GM12878 (cell line): ENCODE data around the gene CNTNAP5. TPM values are rescaled to one million over a fixed set of nuclear protein-coding genes. Genes with fewer than 3 reads are reported as not detected.

Experiments
- ATAC-seq: fragments of 200-7000 bp; cut with Tn5 transposase; 3 replicates; pipeline ENCODE4 v1.9.1; 2020; ENCODE audit warnings: mild to moderate bottlenecking, moderate library complexity
- BruUV-seq: library from RNA; stranded (reverse); fragments of 400-500 nt; replicated peaks from 2 replicates; lab custom pipeline; 2021; lab: Mats Ljungman, UMichigan
- CTCF ChIA-PET: fragments of 300-600 bp; sonication (Branson Sonifier 250); formaldehyde crosslinking; extraction: SDS; loops from one replicate; lab custom pipeline; 2021; ENCODE audit warnings: inconsistent platforms; lab: Yijun Ruan, JAX
- POLR2A ChIA-PET: fragments of 350-600 bp; formaldehyde crosslinking; extraction: SDS; loops from one replicate; lab custom pipeline; 2021; ENCODE audit warnings: inconsistent platforms; lab: Charles Lee
- RAD21 ChIA-PET: fragments of 300-600 bp; sonication (Branson Sonifier 250); formaldehyde crosslinking; loops from one replicate; lab custom pipeline; 2023; ENCODE audit warnings: antibody characterized with exemption; ENCODE audit not compliant: unreplicated experiment; lab: Charles Lee
- SMC1A ChIA-PET: fragments of 300-600 bp; sonication (Branson Sonifier 250); formaldehyde crosslinking; loops from one replicate; lab custom pipeline; 2023; ENCODE audit not compliant: unreplicated experiment, uncharacterized antibody; lab: Charles Lee
- DNase-seq: peaks from one replicate; pipeline ENCODE4 v3.0.0-alpha.2; 2011; ENCODE audit warnings: low read depth, low spot score
- FAIRE-seq: peaks from 3 replicates; lab custom pipeline; 2011; peaks lifted over from hg19 to GRCh38; lab: Jason Lieb, UNC
- H2AFZ ChIP-seq: 2 replicates; pipeline ENCODE4 v1.6.0; 2011; ENCODE audit warnings: low read depth, low read length, control low read depth; ENCODE audit not compliant: control insufficient read depth
- H3K27ac ChIP-seq: 2 replicates; pipeline ENCODE4 v1.5.1; 2011; ENCODE audit warnings: control low read depth; ENCODE audit not compliant: control insufficient read depth, insufficient read depth
- H3K27me3 ChIP-seq, 2 experiments: replicated peaks in 1 of 2; 2 replicates each; pipeline versions ENCODE4 v1.6.0 to v1.6.1; 2011; ENCODE audit warnings: low read length in 1 of 2; ENCODE audit not compliant: control insufficient read depth in 2 of 2, insufficient read depth in 2 of 2
- H3K36me3 ChIP-seq, 2 experiments: 2 replicates each; pipeline ENCODE4 v1.5.1; 2011; ENCODE audit warnings: low read length in 1 of 2; ENCODE audit not compliant: control insufficient read depth in 2 of 2, insufficient read depth in 2 of 2
- H3K4me1 ChIP-seq: 2 replicates; pipeline ENCODE4 v1.6.1; 2011; ENCODE audit warnings: mild to moderate bottlenecking, low read length, moderate library complexity, mixed read lengths; ENCODE audit not compliant: control insufficient read depth, insufficient read depth
- H3K4me2 ChIP-seq: 2 replicates; pipeline ENCODE4 v1.6.0; 2011; ENCODE audit warnings: control low read depth; ENCODE audit not compliant: control insufficient read depth, insufficient read depth
- H3K4me3 ChIP-seq: fragments of 200-600 bp; sonication (generic); 2 replicates; pipeline ENCODE4 v1.5.1; 2016
- H3K79me2 ChIP-seq: 2 replicates; pipeline ENCODE4 v1.6.0; 2011; ENCODE audit warnings: low read length; ENCODE audit not compliant: control insufficient read depth, insufficient read depth
- H3K9ac ChIP-seq: 2 replicates; pipeline ENCODE4 v1.8.0; 2011; ENCODE audit warnings: low read length, control low read depth, mixed read lengths; ENCODE audit not compliant: control insufficient read depth, insufficient read depth
- H3K9me3 ChIP-seq: replicated peaks from 3 replicates; pipeline ENCODE4 v1.5.1; 2011; ENCODE audit warnings: mild to moderate bottlenecking, low read length; ENCODE audit not compliant: control insufficient read depth, insufficient read depth
- H4K20me1 ChIP-seq: 2 replicates; pipeline ENCODE4 v1.6.0; 2011; ENCODE audit not compliant: control insufficient read depth, insufficient read depth
- ATF3 ChIP-seq: IDR thresholded peaks from 2 replicates; pipeline ENCODE4 v1.6.1; 2011; ENCODE audit warnings: low read depth, mild to moderate bottlenecking, low read length, moderate library complexity, borderline replicate concordance; ENCODE audit errors: extremely low read depth
- CTCF ChIP-seq, 3 experiments: IDR thresholded peaks in 2 of 3; conservative IDR thresholded peaks in 1 of 3; 2 replicates each; pipeline ENCODE4 v1.5.1; 2011; ENCODE audit warnings: low read depth in 3 of 3, low read length in 3 of 3, mild to moderate bottlenecking in 3 of 3, control low read depth in 2 of 3, moderate library complexity in 2 of 3, inconsistent platforms in 1 of 3, mixed read lengths in 1 of 3; ENCODE audit not compliant: control insufficient read depth in 2 of 3, insufficient read depth in 1 of 3; ENCODE audit errors: extremely low read depth in 1 of 3
- FOXK2 ChIP-seq: fragments of 450-650 bp; IDR thresholded peaks from 2 replicates; pipeline ENCODE4 v1.6.1; 2017; ENCODE audit warnings: mild to moderate bottlenecking, moderate library complexity
- NFXL1 ChIP-seq: fragments of 450-650 bp; IDR thresholded peaks from 2 replicates; pipeline ENCODE4 v1.6.1; 2017; ENCODE audit warnings: antibody characterized with exemption, mild to moderate bottlenecking, borderline replicate concordance
- RELB ChIP-seq: fragments of 450-650 bp; IDR thresholded peaks from 2 replicates; pipeline ENCODE4 v1.6.1; 2017; ENCODE audit warnings: low read depth, mild to moderate bottlenecking, moderate library complexity
- REST ChIP-seq: IDR thresholded peaks from 2 replicates; pipeline ENCODE4 v1.6.1; 2012; ENCODE audit warnings: mild to moderate bottlenecking, low read depth, low read length
- STAT3 ChIP-seq: IDR thresholded peaks from 2 replicates; pipeline ENCODE4 v1.6.1; 2011; ENCODE audit warnings: low read depth, low read length, improper control_type of control experiment
- ZBTB4 ChIP-seq: fragments of 450-650 bp; formaldehyde crosslinking; IDR thresholded peaks from 2 replicates; pipeline ENCODE4 v1.4.0; 2022; ENCODE audit warnings: mild to moderate bottlenecking, moderate library complexity
- WGBS: methylation state at CpG from one replicate; pipeline ENCODE4 v1.1.6; 2016; ENCODE audit warnings: low lambda C conversion rate; ENCODE audit not compliant: insufficient replicate concordance, insufficient coverage; ENCODE audit errors: missing lambda C conversion rate; 5-methylcytosine and 5-hydroxymethylcytosine counted together
- in situ Hi-C: fragments of 300-500 bp; cut with MboI; formaldehyde crosslinking; loops from 9 replicates; pipeline ENCODE4 v1.14.3; 2018; ENCODE audit warnings: mixed read lengths
- intact Hi-C: fragments of 100-400 bp; cut with micrococcal nuclease; formaldehyde crosslinking; loops from one replicate; pipeline ENCODE4 v1.14.2; 2022; ENCODE audit not compliant: unreplicated experiment
- polyA plus RNA-seq, 11 experiments: library from polyadenylated mRNA; depleted of rRNA in 4 of 11; unstranded in 6 of 11; stranded (reverse) in 5 of 11; fragments of >200 nt; fragmentation: Nextera tagmentation in 4 of 11; fragmentation: Illumina TruSeq in 1 of 11; extraction: Ambion mirVana in 4 of 11; extraction: Trizol in 1 of 11; gene quantifications; 1 replicate in 1 of 11; 2 replicates in 10 of 11; pipeline versions ENCODE4 v1.2.1 to v1.2.3, GENCODE V29; 2011 to 2016; ENCODE audit warnings: inconsistent platforms in 2 of 11, missing spikeins in 2 of 11, low read depth in 1 of 11
- total RNA-seq, 4 experiments: library from RNA; depleted of rRNA in 3 of 4; stranded (reverse); fragments of >200 nt in 3 of 4; fragmentation: Illumina TruSeq in 1 of 4; extraction: Trizol in 1 of 4; gene quantifications; 2 replicates each; pipeline versions ENCODE4 v1.2.1 to v1.2.3, GENCODE V29; 2013 to 2021

Gene CNTNAP5
- total and polyA plus RNA-seq, 10 of the 15 experiments (the other 5 are each of a cell fraction or from before 2014, with no cell fraction given), result not detected

GRCh38 chr2:124888431-124888830 is 863.3 kb downstream of the CNTNAP5 start:
- ATAC-seq (no peak), DNase-seq (no peak), FAIRE-seq (no peak)
- no TSS peak for BruUV-seq
- Histone ChIP-seq H3K27me3 (no peaks in the 10 kb centered on the region), H3K4me2 (no peak overlapping the region), H4K20me1 (no peaks in the 10 kb centered on the region), H3K4me3 (no peak overlapping the region), H3K9me3 (no peaks in the 10 kb centered on the region), H3K27ac (no peak overlapping the region), H3K79me2 (no peaks in the 10 kb centered on the region), H3K4me1 (no peaks in the 10 kb centered on the region), H3K9ac (no peak overlapping the region), H3K36me3 (no peaks in the 10 kb centered on the region), H2AFZ (no peak overlapping the region)
- SMC1A ChIA-PET, result interaction anchor here (1.1 to 1.8 kb wide), 3 partner anchors 11 to 19 kb away, joined by 3 to 6 read pairs (median 5); no protein-coding TSS in a partner anchor
- RAD21 ChIA-PET, result no interaction called here
- intact Hi-C loops, result no loop called here
- in situ Hi-C loops, result no loop called here
- CTCF ChIA-PET, result interaction anchor here (0.9 to 1.2 kb wide), 4 partner anchors 9 to 55 kb away, joined by 3 to 4 read pairs (median 4); no protein-coding TSS in a partner anchor
- POLR2A ChIA-PET, result interaction anchor here (0.6 kb wide), 1 partner anchor 663 kb away, joined by 4 read pairs; no protein-coding TSS in a partner anchor
- WGBS, result 48% methylated on average over 1 of the region's 1 CpG
- TF ChIP-seq NFXL1 (no peak), FOXK2 (no peak), CTCF (IDR thresholded peaks at IDR 0.05 in 2 of 3, conservative IDR thresholded peaks at IDR 0.05 in 1 of 3; ENCODE audit: control insufficient read depth in 2 of 3, extremely low read depth in 1 of 3, insufficient read depth in 1 of 3, low read depth in 3 of 3, low read length in 3 of 3) (no peak), RELB (no peak), STAT3 (no peak), ATF3 (no peak), REST (no peak), ZBTB4 (CRISPR knock-in tag) (no peak)
